GM12872 (cell line): Measurements from ENCODE around the gene KRTAP9-9.
"Not testable (repeated sequence)": the region's sequence is repeated elsewhere in the genome, so short reads cannot be mapped to it uniquely, and the experiment has no call there.

Source experiments
- CTCF ChIP-seq: IDR thresholded peaks from 3 replicates; pipeline ENCODE4 v1.5.1; 2011; ENCODE audit warnings: low read depth, mild to moderate bottlenecking, low read length, moderate library complexity; ENCODE audit not compliant: insufficient read depth

The KRTAP9-9 gene

GRCh38 chr17:41230094-41230493 lies 25.1 kb upstream of the KRTAP9-9 start:
- TF ChIP-seq CTCF: no peak

DNA sequence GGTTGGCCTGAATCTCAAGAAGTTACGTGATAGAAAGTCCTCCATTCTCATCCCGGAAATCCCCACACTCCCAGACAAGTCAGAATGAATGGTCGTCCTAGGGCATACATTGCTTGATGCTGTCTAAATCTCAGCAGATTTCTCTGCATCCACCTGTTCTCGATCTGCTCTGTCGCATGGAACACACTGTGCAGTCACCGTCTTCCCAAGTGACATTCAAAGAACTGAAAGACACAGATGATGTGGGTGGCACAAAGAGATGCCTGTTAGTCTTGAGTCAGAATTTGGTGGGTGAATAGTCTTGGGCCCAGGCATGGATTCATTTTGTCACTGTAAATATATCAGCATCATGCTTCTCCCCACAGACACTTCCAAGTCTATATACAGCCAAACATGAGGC lies 23.5 kb upstream of the KRTAP9-9 start:
- no peak for TF ChIP-seq CTCF

DNA sequence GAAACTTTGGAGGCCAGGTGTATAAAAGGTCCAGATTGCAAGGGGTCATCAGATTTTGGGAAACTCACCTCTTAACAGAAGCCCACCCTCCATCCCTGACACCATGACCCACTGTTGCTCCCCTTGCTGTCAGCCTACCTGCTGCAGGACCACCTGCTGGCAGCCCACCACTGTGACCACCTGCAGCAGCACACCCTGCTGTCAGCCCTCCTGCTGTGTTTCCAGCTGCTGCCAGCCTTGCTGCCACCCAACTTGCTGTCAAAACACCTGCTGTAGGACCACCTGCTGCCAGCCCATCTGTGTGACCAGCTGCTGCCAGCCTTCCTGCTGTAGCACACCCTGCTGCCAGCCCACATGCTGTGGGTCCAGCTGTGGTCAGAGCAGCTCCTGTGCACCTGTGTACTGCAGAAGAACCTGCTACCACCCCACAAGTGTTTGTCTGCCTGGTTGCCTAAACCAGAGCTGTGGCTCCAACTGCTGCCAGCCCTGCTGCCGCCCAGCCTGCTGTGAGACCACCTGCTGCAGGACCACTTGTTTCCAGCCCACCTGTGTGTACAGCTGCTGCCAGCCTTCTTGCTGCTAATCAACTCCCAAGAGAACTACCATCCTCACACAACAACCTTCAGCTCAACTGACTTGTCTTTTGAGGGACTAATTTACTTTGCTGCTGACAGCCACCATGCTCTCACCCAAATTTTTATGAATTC lies 22.6 kb upstream of the KRTAP9-9 start, which contains the start of gene KRTAP9-3:
TSS of gene KRTAP9-3 (plus strand) at position 51 of the 707 bp plus-strand sequence. CDS start at position 104, 53 bp downstream.
- TF ChIP-seq CTCF: not testable (repeated sequence)

DNA sequence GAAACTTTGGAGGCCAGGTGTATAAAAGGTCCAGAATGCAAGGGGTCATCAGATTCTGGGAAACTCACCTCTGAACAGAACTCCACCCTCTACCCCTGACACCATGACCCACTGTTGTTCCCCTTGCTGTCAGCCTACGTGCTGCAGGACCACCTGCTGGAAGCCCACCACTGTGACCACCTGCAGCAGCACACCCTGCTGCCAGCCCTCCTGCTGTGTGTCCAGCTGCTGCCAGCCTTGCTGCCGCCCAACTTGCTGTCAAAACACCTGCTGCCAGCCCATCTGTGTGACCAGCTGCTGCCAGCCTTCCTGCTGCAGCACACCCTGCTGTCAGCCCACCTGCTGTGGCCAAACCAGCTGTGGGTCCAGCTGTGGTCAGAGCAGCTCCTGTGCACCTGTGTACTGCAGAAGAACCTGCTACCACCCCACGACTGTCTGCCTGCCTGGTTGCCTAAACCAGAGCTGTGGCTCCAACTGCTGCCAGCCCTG lies 17.2 kb upstream of the KRTAP9-9 start, which contains the start of gene KRTAP9-8:
TSS of gene KRTAP9-8 (plus strand) at position 51 of the 489 bp plus-strand sequence. CDS start at position 104, 53 bp downstream.
- not testable (repeated sequence) for TF ChIP-seq CTCF

- TF ChIP-seq CTCF: not testable (repeated sequence)
Observed at GRCh38 chr17:41249637-41250240, 5.4 kb upstream of the KRTAP9-9 start, which contains the start of gene KRTAP9-4. KRTAP9-4 (plus strand) TSS chr17:41249687; CDS start chr17:41249721, 34 bp downstream.

GRCh38 chr17:41251261-41251660 lies 3.9 kb upstream of the KRTAP9-9 start:
- no peak for TF ChIP-seq CTCF

DNA sequence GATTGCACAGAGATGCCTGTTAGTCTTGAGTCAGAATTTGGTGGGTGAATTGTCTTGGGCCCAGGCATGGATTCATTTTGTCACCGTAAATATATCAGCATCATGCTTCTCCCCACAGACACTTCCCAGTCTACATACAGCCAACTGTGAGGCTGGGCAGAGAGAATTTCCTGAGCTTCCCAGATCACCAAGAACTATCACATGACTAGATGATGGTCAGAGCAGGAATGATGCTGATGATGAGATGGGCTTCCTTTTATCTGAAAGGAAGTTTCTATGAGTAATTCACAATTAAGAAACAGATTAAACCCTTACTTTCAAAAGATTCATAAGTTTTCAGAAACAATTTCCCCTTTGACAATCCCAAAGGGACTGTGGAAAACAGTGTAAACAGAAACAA lies 323 bp upstream of the KRTAP9-9 start:
- TF ChIP-seq CTCF: no peak
